PFSK-1 (cell line): ENCODE data around the gene CC2D2A.

Source experiments
- FOXP2 ChIP-seq: optimal IDR thresholded peaks from 2 replicates; pipeline ENCODE3; 2011; ENCODE audit warnings: borderline replicate concordance, control low read depth, inconsistent platforms; ENCODE audit not compliant: insufficient read depth; ENCODE audit errors: extremely low read length, extremely low read depth
- POLR2AphosphoS5 ChIP-seq: IDR thresholded peaks from 2 replicates; pipeline ENCODE4 v1.6.1; 2012; ENCODE audit warnings: low read depth, mild to moderate bottlenecking, control low read depth, low read length, moderate library complexity
- SIN3A ChIP-seq: IDR thresholded peaks from 2 replicates; pipeline ENCODE4 v1.6.1; 2012; ENCODE audit warnings: mild to moderate bottlenecking, low read length, moderate library complexity, borderline replicate concordance; ENCODE audit not compliant: insufficient read depth
- TAF1 ChIP-seq: IDR thresholded peaks from 2 replicates; pipeline ENCODE4 v1.6.1; 2012; ENCODE audit warnings: low read length, control low read depth, borderline replicate concordance; ENCODE audit not compliant: insufficient read depth
- TF ChIP-seq, protein P1 (sequence below), 2 experiments: IDR thresholded peaks; 2 replicates each; pipeline versions ENCODE4 v1.6.1 to v1.8.0; 2011 to 2012; ENCODE audit warnings: low read depth in 2 of 2, low read length in 2 of 2, control low read depth in 1 of 2, inconsistent platforms in 1 of 2, mild to moderate bottlenecking in 1 of 2, moderate library complexity in 1 of 2; ENCODE audit not compliant: insufficient read depth in 1 of 2

The CC2D2A gene

GRCh38 chr4:15587649-15588048 lies 118.0 kb downstream of the CC2D2A start:
- no peak for TF ChIP-seq POLR2AphosphoS5
- no peak for TF ChIP-seq SIN3A
- TF ChIP-seq FOXP2: no peak
- TF ChIP-seq, protein P1, sequence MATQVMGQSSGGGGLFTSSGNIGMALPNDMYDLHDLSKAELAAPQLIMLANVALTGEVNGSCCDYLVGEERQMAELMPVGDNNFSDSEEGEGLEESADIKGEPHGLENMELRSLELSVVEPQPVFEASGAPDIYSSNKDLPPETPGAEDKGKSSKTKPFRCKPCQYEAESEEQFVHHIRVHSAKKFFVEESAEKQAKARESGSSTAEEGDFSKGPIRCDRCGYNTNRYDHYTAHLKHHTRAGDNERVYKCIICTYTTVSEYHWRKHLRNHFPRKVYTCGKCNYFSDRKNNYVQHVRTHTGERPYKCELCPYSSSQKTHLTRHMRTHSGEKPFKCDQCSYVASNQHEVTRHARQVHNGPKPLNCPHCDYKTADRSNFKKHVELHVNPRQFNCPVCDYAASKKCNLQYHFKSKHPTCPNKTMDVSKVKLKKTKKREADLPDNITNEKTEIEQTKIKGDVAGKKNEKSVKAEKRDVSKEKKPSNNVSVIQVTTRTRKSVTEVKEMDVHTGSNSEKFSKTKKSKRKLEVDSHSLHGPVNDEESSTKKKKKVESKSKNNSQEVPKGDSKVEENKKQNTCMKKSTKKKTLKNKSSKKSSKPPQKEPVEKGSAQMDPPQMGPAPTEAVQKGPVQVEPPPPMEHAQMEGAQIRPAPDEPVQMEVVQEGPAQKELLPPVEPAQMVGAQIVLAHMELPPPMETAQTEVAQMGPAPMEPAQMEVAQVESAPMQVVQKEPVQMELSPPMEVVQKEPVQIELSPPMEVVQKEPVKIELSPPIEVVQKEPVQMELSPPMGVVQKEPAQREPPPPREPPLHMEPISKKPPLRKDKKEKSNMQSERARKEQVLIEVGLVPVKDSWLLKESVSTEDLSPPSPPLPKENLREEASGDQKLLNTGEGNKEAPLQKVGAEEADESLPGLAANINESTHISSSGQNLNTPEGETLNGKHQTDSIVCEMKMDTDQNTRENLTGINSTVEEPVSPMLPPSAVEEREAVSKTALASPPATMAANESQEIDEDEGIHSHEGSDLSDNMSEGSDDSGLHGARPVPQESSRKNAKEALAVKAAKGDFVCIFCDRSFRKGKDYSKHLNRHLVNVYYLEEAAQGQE (IDR thresholded peaks at IDR 0.05; ENCODE audit: insufficient read depth in 1 of 2, low read depth in 2 of 2, low read length in 2 of 2): no peak
- no peak for TF ChIP-seq TAF1

- TF ChIP-seq SIN3A (no peak), POLR2AphosphoS5 (no peak), FOXP2 (no peak), TAF1 (no peak)
- TF ChIP-seq, protein P1 (IDR thresholded peaks at IDR 0.05; ENCODE audit: insufficient read depth in 1 of 2, low read depth in 2 of 2, low read length in 2 of 2): no peak
Measured at GRCh38 chr4:15592799-15593198, 123.1 kb downstream of the CC2D2A start.

GRCh38 chr4:15598644-15599043 lies 129.0 kb downstream of the CC2D2A start:
- TF ChIP-seq TAF1: no peak
- TF ChIP-seq, protein P1 (IDR thresholded peaks at IDR 0.05; ENCODE audit: insufficient read depth in 1 of 2, low read depth in 2 of 2, low read length in 2 of 2): no peak
- TF ChIP-seq POLR2AphosphoS5: no peak
- TF ChIP-seq SIN3A: no peak
- TF ChIP-seq FOXP2: no peak

- no peak for TF ChIP-seq TAF1
Measured at GRCh38 chr4:15600176-15600575, 130.5 kb downstream of the CC2D2A start.

DNA sequence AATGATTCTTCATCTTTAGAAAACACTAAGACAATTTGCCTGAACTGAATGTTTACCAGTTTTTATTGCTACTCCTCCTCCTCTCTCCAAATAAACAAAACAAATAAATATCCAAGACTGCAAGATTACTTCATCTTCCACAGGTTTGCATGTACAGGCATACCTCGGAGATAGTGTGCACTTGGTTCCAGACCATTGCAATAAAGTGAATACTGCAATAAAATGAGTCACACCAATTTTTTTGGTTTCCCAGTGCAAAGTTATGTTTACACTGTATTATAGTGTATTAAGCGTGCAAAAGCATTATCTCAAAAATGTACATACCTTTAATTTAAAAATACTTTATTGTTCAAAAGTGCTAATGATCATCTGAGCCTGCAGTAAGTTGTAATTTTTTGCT lies 132.2 kb downstream of the CC2D2A start:
- TF ChIP-seq TAF1 (no peak), SIN3A (no peak), FOXP2 (no peak), POLR2AphosphoS5 (no peak)
- TF ChIP-seq, protein P1 (IDR thresholded peaks at IDR 0.05; ENCODE audit: insufficient read depth in 1 of 2, low read depth in 2 of 2, low read length in 2 of 2): no peak
